NCI-H526 treated with DMSO at 0.1 percent for 48 hours (cell line): ENCODE results near the gene CSF3R.

Experiments
- DNase-seq: peaks from one replicate; lab custom pipeline; 2025; lab: John Stamatoyannopoulos, UW

Gene CSF3R

GRCh38 chr1:36419569-36419968 lies 63.1 kb downstream of the CSF3R start:
- no peak for DNase-seq

GRCh38 chr1:36419140-36419539 lies 63.6 kb downstream of the CSF3R start:
- no peak for DNase-seq

GRCh38 chr1:36417931-36418330 lies 64.8 kb downstream of the CSF3R start:
- DNase-seq: no peak
